Endothelial cell of umbilical vein (primary cell): ENCODE data around the gene TAX1BP3.

Experiments
- CTCF ChIP-seq, 2 donors: IDR thresholded peaks; 1 replicate in 1 of 2; 2 replicates in 1 of 2; pipeline ENCODE4 v1.5.1; 2011; ENCODE audit warnings: low read length in 2 of 2, mild to moderate bottlenecking in 2 of 2, moderate library complexity in 2 of 2, control low read depth in 1 of 2, inconsistent platforms in 1 of 2, low read depth in 1 of 2; ENCODE audit not compliant: insufficient read depth in 1 of 2; ENCODE audit errors: extremely low read depth in 1 of 2
- EZH2 ChIP-seq: IDR thresholded peaks from 2 replicates; pipeline ENCODE4 v1.6.1; 2012; ENCODE audit warnings: borderline replicate concordance, low read depth, mild to moderate bottlenecking, moderate library complexity, low read length, inconsistent platforms; ENCODE audit not compliant: severe bottlenecking

- TF ChIP-seq CTCF (IDR thresholded peaks at IDR 0.05; ENCODE audit: extremely low read depth in 1 of 2, insufficient read depth in 1 of 2, low read depth in 1 of 2, low read length in 2 of 2) (no peak), EZH2 (no peak)
These were observed 11.3 kb upstream of the TAX1BP3 start for GRCh38 chr17:3679531-3680126.
